ENCODE results near the gene PNLIPRP2. TPM values are rescaled to one million over a fixed set of nuclear protein-coding genes. Genes with fewer than 3 reads are reported as not detected.

PNLIPRP2 gene
- total RNA-seq, 2 experiments from 2014 or later = not detected

GRCh38 chr10:116626815-116627214, 6.1 kb downstream of the PNLIPRP2 start:
- Histone ChIP-seq H3K4me2 (ENCODE audit: low read length) (no peak overlapping the region), H3K9me3 (ENCODE audit: low read length) (no peaks in the 10 kb centered on the region), H4K20me1 (ENCODE audit: insufficient read depth, low read length) (no peaks in the 10 kb centered on the region), H3K79me2 (ENCODE audit: insufficient read depth, low read depth, low read length) (no peaks in the 10 kb centered on the region), H3K4me1 (ENCODE audit: insufficient read depth, low read length, poor library complexity, severe bottlenecking) (no peaks in the 10 kb centered on the region), H3K36me3 (ENCODE audit: insufficient read depth, low read length) (no peaks in the 10 kb centered on the region), H3K27ac (ENCODE audit: low read depth, low read length, poor library complexity, severe bottlenecking) (no peak overlapping the region), H3K4me3 (ENCODE audit: low read depth, low read length, poor library complexity, severe bottlenecking) (no peak overlapping the region), H3K9me2 (ENCODE audit: insufficient read depth, low read length) (no peaks in the 10 kb centered on the region), H2AFZ (ENCODE audit: low read length) (no peak overlapping the region)
- BruUV-seq (replicated peaks) = no TSS peak
- intact Hi-C loops (cut with micrococcal nuclease; ENCODE audit: unreplicated experiment) = no loop called here
- CTCF ChIA-PET (ENCODE audit: unreplicated experiment) = no interaction called here
- POLR2A ChIA-PET = no interaction called here
- no peak for TF ChIP-seq EZH2phosphoT487 (IDR thresholded peaks at IDR 0.05; ENCODE audit: borderline replicate concordance, low read depth, low read length)
- TF ChIP-seq, protein P1, sequence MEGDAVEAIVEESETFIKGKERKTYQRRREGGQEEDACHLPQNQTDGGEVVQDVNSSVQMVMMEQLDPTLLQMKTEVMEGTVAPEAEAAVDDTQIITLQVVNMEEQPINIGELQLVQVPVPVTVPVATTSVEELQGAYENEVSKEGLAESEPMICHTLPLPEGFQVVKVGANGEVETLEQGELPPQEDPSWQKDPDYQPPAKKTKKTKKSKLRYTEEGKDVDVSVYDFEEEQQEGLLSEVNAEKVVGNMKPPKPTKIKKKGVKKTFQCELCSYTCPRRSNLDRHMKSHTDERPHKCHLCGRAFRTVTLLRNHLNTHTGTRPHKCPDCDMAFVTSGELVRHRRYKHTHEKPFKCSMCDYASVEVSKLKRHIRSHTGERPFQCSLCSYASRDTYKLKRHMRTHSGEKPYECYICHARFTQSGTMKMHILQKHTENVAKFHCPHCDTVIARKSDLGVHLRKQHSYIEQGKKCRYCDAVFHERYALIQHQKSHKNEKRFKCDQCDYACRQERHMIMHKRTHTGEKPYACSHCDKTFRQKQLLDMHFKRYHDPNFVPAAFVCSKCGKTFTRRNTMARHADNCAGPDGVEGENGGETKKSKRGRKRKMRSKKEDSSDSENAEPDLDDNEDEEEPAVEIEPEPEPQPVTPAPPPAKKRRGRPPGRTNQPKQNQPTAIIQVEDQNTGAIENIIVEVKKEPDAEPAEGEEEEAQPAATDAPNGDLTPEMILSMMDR (conservative IDR thresholded peaks at IDR 0.05; ENCODE audit: low read length) = no peak
- DNase-seq (ENCODE audit: low spot score) = no peak

DNA sequence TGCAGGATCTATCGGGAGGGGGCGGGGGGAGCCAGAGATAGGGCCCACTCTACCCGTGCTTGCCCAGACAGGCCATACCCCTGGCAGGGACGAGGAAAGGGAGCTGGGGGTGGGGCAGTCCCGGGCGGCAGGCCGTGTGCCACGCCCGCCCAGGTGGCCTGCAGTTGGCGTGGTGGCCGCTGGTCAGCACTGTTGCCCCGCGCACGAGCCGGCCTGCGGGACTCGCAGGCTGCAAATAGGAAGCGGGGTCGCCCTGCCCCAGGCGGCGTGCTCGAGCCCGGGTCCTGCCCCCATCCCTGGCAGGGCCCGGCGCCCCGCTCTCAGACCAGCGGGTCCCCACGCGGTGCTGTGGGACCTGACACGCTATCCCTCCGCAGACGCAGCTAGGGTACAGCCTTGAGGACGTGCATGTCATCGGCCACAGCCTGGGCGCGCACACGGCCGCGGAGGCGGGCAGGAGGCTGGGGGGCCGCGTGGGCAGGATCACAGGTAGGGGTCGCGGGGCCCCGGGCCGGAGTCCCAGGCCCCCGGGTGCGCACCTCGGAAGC, 6.7 kb downstream of the PNLIPRP2 start:
- Histone ChIP-seq H4K20me1 (ENCODE audit: insufficient read depth, low read length) (no peaks in the 10 kb centered on the region), H3K36me3 (ENCODE audit: insufficient read depth, low read length) (no peaks in the 10 kb centered on the region), H3K4me2 (ENCODE audit: low read length) (no peak overlapping the region), H3K4me3 (ENCODE audit: low read depth, low read length, poor library complexity, severe bottlenecking) (no peak overlapping the region), H3K9me2 (ENCODE audit: insufficient read depth, low read length) (no peaks in the 10 kb centered on the region), H3K9me3 (ENCODE audit: low read length) (no peaks in the 10 kb centered on the region), H2AFZ (ENCODE audit: low read length) (no peak overlapping the region), H3K79me2 (ENCODE audit: insufficient read depth, low read depth, low read length) (no peaks in the 10 kb centered on the region), H3K4me1 (ENCODE audit: insufficient read depth, low read length, poor library complexity, severe bottlenecking) (no peaks in the 10 kb centered on the region), H3K27ac (ENCODE audit: low read depth, low read length, poor library complexity, severe bottlenecking) (no peak overlapping the region)
- no TSS peak for BruUV-seq (replicated peaks)
- ChIA-PET CTCF (ENCODE audit: unreplicated experiment) (no interaction called here), POLR2A (no interaction called here)
- intact Hi-C loops (cut with micrococcal nuclease; ENCODE audit: unreplicated experiment) = no loop called here
- DNase-seq (ENCODE audit: low spot score) = no peak
- TF ChIP-seq, protein P1 (conservative IDR thresholded peaks at IDR 0.05; ENCODE audit: low read length) = no peak
- TF ChIP-seq EZH2phosphoT487 (IDR thresholded peaks at IDR 0.05; ENCODE audit: borderline replicate concordance, low read depth, low read length) = no peak

DNA sequence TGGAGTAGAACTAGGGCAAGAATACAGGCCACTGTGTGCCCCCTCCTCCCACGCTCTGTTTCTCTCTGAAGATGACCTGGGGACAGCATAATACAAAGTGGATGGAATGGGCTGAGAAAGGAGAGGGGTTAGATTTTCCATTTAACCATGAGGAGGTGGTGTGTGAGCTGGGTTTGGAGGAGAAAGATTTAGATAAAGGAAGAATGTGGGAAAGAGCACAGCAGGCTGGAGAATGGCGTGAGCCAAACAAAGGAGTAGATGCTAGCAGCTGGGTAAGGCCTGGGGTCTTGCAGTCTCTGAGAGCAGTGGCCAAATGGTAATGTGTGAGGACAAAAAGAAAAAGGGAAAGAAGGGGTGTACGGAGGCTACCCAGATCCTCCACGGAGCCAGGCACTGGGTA, 8.6 kb downstream of the PNLIPRP2 start:
- H3K9me3 ChIP-seq (ENCODE audit: low read length) = no peaks in the 10 kb centered on the region
- CTCF ChIA-PET (ENCODE audit: unreplicated experiment) = no interaction called here

More for the DNA sequence above, 8.6 kb downstream of the PNLIPRP2 start:
- H3K27ac ChIP-seq (ENCODE audit: low read depth, low read length, poor library complexity, severe bottlenecking) = no peak overlapping the region
- TF ChIP-seq EZH2phosphoT487 (IDR thresholded peaks at IDR 0.05; ENCODE audit: borderline replicate concordance, low read depth, low read length) = no peak
- TF ChIP-seq, protein P1 (conservative IDR thresholded peaks at IDR 0.05; ENCODE audit: low read length) = no peak
- H4K20me1 ChIP-seq (ENCODE audit: insufficient read depth, low read length) = no peaks in the 10 kb centered on the region
- POLR2A ChIA-PET = interaction anchor here (0.6 kb wide), 2 partner anchors 73 to 683 kb away, joined by 4 read pairs; no protein-coding TSS in a partner anchor
- intact Hi-C loops (cut with micrococcal nuclease; ENCODE audit: unreplicated experiment) = no loop called here
- no peak for DNase-seq (ENCODE audit: low spot score)
- no TSS peak for BruUV-seq (replicated peaks)
- H2AFZ ChIP-seq (ENCODE audit: low read length) = no peak overlapping the region
- H3K4me1 ChIP-seq (ENCODE audit: insufficient read depth, low read length, poor library complexity, severe bottlenecking) = no peaks in the 10 kb centered on the region
- no peaks in the 10 kb centered on the region for H3K79me2 ChIP-seq (ENCODE audit: insufficient read depth, low read depth, low read length)
- no peak overlapping the region for H3K4me2 ChIP-seq (ENCODE audit: low read length)
- H3K4me3 ChIP-seq (ENCODE audit: low read depth, low read length, poor library complexity, severe bottlenecking) = no peak overlapping the region
- H3K9me2 ChIP-seq (ENCODE audit: insufficient read depth, low read length) = no peaks in the 10 kb centered on the region
- H3K36me3 ChIP-seq (ENCODE audit: insufficient read depth, low read length) = no peaks in the 10 kb centered on the region
